Body of pancreas (tissue), 4 donors: ENCODE results near the gene BTBD10.

Experiments used
- CTCF ChIP-seq, 7 experiments: fragments of 450-650 bp in 4 of 7; fragments of 200-600 bp in 3 of 7; sonication (generic) in 3 of 7; IDR thresholded peaks; one replicate each; pipeline ENCODE4 v1.5.1; 2016 to 2019; ENCODE audit warnings: antibody characterized with exemption in 7 of 7
- POLR2A ChIP-seq, 3 donors: fragments of 450-650 bp; IDR thresholded peaks; one replicate each; pipeline ENCODE4 v1.6.1; 2016; ENCODE audit warnings: antibody characterized with exemption in 3 of 3, mild to moderate bottlenecking in 2 of 3

- TF ChIP-seq POLR2A (IDR thresholded peaks at IDR 0.05), result no peak
- no peak for TF ChIP-seq CTCF (IDR thresholded peaks at IDR 0.05)
Observed at GRCh38 chr11:13362596-13363109, 100.4 kb downstream of the BTBD10 start.
